GM10847 (cell line): ENCODE results near the gene PRDM8.

Experiments
- POLR2A ChIP-seq: IDR thresholded peaks from 2 replicates; pipeline ENCODE4 v1.6.1; 2011; ENCODE audit not compliant: insufficient read length; ENCODE audit errors: extremely low read depth

PRDM8 gene

DNA sequence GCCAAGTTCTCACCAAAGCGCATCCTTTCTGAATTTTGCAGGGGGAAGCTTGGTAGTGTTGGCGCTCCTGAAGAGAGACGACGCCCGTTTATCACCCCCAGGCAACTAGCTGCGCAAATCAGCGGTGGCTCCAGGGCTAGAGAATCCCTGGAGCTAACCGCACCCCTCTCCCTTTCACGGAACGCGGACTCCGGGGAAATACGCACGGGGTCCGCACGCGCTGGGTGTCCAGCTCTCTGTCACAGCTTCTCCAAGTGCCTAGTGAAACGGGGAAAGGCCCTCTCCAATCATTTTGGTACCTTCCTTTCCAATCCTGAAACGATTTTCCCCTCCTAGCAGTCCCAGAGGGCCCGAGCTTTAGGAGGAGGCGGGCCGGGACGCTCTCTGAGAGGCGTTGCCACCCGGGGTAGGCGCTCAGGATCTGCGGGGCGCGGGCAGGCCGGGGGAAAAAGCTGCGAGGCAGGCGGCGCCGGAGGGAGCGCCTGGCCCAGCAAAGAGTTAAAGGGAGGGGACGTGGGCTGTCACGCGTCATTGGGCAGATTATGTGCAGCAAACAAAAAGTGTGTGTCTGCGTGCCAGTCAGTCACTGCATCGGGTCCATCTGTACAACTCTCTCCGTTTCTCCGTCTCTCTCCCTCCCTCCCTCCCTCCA is at the start of gene PRDM8:
TSS of gene PRDM8 (plus strand) at position 582 of the 652 bp plus-strand sequence. CDS start 2,578 bp downstream, outside the sequence.
- TF ChIP-seq POLR2A: no peak

DNA sequence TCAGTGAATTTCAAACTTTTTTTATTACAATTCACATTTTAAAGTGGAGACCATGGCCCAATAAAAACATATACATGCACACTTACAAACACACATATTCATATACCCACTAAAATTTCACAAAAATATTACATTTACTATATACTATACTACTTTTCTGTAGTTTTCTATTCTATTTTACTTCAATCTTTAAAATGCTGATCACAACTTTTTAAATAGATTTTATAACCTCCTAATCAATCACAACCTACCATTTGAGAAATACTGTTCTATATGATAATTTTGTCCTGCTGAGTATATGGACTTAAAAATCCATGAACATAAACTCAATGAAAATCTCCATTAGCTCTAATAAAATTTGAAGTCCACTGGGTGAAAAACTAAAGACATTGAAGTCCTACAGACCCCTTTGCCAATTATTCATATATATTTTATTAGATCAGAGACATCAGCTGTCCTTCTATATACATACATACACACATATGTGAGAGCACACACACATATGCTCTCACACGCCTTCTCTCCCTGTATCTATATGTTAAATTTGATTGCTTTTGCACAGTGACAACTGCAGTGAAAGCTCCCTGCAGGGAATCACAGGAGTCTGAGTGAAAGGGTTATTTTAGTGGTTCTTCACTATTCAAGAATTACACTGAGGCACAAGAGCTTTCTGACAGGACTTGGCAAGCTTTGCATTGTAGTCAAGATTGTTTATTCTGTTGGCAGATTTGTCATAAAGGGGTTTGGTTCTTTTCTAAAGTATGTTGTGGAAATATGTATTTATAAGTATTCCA is 46.7 kb upstream of the PRDM8 start:
- TF ChIP-seq POLR2A: no peak

DNA sequence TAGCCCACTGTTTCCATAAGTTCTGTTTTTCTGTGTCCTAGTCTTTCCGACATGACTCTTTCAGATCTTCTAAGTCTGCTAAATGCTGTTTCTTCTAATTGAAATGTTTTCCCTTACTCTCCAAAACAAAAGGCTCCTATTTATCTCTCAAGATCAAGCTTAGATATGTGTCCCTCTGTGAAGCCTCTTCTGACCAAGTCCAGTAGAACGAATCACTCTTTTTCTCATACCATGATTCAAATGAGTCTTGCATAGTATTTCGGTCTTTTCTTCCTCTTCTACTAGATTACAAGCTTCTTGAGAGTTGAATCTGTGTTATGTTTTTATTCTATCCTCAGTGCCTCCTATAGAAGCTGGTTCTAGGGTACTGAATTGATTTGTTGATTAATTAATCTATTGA is 45.3 kb upstream of the PRDM8 start:
- TF ChIP-seq POLR2A: no peak

DNA sequence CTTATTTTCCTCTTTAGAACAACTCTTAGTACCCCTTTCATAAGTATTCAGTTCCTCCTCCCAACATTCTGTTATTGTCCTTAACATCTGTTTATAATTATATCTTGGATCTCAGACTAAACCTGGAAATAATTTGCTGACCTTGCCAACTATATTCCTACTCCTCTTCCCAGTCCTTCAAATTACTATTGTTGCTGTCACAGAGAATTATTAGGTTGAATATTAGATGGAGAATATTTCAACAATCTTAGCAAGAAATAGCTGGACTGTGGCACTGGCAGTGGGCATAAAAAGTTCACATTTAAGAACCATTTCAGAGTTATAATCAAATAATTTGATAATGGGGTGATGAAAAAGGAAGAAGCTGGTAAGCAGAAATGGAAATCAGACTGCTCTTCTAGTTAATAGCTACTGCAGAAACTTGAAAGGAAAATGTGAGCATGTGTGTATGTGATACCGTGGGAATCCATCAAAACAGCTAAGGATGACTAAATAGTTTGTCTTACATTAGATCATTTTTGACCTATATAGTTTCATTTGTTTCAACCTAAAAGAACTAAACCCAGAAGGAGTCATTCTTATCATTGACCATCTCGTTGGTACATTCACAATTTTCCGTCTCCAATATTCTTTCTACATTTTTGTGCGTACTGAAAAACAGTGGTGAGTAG is 43.3 kb upstream of the PRDM8 start:
- no peak for TF ChIP-seq POLR2A

DNA sequence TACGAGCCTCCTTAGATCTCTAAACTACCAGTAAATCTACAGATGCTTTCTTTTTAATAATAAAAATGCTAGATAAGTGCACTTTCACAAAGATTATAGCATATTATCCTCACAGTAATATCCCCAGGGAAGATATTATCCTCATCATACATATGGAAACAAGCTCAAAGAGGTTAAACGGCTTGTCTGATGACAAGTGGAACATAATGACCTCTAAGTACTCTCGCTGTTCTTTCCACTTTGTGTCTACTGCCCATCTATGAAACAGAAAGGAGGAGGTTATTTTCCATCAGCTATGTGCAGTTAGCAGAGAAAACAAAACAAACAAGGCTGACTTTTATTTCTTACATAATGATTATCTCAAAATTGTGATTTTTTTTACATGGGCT is 42.8 kb upstream of the PRDM8 start:
- no peak for TF ChIP-seq POLR2A

DNA sequence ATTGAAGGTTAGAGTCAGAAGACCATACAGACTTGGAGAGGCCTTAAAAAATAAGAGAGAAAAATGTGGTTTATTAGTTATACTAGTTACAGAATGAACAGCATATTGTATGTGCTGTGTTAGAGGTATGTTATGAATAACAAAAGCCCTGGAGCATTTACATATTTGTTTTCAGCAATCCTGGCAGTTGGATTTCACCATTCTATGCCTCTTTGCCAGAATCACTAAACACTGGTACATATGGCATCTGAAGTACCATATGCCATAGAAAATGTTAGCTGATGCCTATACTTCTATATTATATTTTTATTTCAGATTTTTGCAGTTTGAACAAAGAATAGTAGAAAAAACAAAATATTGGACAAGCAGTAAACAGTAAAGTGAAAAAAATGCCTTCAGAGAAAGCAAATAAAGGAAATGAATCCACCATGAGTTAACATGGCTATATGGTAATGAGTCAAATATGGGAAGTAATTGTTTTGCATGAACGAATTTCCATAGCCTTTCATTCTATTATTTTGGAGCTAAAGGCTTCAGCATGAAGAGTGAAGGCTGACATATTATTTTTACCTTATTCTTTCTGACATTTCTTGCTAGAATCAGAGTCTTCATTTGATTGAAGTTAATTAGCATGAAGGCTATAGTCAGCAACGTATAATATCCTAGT is 41.9 kb upstream of the PRDM8 start:
- TF ChIP-seq POLR2A: no peak

DNA sequence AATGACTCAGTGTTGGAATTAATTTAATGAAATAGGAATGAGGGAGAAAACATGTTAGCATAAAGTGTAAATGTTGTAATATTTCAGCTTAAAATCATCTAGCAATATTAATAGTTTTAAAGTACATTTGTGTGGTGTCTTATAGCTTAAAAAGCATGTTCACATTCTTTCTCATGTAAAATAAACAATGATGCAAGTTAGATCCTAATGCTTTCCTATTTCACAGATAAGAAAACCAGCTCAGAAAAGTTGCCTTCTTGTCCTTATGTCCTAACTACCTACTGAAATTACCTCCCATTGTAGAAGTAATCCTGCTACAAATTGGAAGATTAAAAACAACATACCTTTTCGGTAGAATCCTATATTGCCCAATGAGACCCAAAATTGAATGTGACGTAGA is 40.9 kb upstream of the PRDM8 start:
- TF ChIP-seq POLR2A: no peak

DNA sequence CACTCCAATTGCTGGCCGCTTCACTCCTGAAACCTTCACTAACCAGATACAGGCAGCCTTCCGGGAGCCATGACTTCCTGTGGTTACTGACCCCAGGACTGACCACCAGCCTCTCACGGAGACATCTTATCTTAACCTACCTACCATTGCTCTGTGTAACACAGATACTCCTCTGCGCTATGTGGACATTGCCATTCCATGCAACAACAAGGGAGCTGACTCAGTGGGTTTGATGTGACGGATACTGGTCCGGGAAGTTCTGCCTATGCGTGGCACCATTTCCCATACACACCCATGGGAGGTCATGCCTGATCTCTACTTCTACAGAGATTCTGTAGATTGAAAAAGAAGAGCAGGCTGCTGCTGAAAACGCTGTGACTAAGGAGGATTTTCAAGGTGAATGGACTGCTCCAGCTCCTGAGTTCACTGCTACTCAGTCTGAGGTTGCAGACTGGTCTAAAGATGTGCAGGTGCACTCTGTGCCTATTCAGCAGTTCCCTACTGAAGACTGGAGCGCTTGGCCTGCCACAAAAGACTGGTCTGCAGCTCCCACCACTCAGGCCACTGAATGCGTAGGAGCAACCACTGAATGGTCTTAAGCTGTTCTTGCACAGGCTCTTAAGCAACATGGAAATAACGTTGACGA is 35.8 kb upstream of the PRDM8 start:
- no peak for TF ChIP-seq POLR2A

DNA sequence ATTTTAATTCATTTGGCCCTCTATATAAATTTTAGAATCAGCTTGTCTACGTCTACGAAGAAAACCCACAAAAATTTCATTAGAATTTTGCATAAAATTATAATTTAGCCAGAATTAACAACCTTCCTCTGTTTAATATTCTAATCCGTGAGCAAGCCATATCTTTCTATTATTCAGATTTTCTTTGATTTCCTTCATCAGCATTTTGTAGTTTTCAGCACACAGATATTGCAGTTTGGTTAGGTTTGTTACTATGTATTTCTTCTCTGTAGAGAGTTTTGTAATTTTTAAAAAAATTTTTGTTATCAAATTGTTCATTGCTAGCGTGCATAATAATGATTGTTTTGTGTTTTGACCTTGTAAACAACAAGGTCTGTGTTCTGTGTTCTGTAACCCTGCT is 34.9 kb upstream of the PRDM8 start:
- no peak for TF ChIP-seq POLR2A

DNA sequence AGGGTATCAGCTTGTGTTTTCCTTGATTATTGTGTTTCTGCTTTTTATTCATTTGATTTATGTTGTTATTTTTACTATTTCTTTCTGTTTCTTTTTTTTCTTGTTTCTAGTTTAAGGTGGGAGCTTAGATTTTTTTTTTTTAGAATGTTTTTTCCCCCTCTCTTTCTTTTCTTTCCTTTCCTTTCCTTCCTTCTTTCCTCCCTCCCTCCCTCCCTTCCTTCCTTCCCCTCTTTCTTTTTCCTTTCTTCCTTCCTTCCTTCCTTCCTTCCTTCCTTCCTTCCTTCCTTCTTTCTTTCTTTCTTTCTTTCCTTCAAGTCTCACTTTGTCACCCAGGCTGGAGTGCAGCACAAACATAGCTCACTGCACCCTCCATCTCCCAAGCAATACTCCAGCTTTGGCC is 31.4 kb upstream of the PRDM8 start:
- no peak for TF ChIP-seq POLR2A

DNA sequence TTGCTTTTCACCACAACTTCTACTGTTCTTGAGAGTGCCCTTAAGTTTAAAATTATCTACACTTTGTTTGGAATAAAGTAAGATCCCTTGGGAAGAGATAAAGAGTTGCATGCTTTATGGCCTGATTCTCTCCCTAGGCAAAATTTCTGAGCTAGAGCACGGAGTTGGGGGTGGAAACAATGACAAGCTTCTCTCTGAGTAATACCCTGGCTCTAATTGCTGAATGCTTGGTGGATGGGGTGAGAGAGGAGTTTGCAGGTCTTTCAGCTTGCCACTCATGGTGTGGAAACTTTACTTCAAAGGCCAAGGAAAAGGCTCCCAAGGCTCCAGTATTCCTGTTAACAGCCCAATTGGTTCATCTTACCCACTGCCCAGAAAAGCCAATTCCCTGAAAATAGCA is 26.1 kb upstream of the PRDM8 start:
- TF ChIP-seq POLR2A: no peak

DNA sequence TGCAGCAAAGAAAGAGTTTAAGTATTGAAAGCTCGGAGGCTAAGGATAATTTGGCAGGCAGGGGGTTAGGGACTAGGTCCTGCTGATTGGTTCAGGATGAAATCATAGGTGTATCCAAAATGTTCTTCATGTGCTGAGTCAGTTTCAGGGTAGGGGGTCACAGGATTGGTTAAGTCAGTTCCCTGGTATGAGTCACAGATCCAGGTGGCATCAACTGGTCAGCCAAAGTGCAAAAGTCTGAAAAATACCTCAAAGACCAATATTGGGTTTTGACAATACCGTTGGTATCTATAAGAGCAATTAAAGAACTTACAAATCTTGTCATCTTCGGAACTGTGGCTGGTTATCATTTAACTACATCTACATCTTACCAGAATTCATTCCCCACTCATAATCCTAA is 25.6 kb upstream of the PRDM8 start:
- no peak for TF ChIP-seq POLR2A

DNA sequence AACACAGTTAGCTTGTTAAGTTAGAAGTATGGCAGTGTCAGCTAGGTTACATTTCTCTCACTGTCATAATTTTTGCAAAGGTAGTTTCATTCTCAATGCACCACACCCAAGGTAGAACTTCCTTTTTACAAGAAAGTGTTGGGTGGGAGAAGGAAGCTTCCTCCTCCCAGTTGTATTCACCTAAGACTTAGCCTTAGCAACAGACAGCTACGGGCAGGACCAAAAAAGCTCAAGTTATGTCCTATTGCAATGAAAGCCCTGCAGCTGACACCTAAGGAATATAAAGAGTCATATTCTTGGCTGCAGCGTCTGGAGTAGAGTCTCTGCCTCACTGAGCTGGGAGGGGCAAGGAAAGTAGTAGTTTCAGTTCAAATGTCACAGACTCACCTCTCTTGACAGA is 25.1 kb upstream of the PRDM8 start:
- TF ChIP-seq POLR2A: no peak

DNA sequence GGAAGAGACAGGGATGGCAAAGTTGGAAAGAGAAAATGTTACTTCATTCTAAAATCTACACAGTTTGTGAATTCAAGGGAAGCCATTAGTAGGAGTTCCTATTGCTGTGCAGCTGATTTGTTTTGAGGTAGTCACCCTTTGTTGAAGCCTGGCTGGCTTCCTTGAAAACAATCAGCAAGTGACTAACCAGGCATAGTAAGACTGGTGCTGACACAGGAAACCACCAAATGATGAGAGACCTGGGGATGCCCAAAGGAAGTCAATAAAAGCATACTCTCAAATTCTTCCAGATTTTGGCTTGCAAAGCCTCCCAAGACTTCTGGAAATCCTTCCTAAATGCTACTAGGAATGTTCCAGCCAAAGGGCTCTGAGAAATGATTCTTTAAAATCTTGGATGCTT is 23.9 kb upstream of the PRDM8 start:
- TF ChIP-seq POLR2A: no peak

DNA sequence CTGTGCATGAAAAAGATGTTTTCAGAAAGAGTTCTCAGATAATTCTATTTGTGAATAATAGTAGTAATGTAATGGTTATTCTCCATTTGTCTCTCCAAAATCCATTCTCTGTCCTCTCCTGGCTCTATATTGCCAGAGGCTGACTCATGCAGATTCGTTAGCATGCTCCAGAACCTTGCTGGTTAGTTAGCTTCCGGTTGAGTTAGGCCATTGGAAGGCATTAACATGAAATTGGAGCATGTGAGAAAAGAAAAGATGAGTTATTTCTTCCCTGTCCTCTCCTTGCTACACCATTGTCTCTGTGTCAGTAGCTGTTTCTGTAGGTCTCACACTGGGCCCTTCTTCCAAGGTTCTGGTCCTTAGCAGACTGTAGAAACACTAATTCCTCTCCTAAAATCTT is 23.5 kb upstream of the PRDM8 start:
- no peak for TF ChIP-seq POLR2A
